ENCODE measurements around the gene FYN. TPM values are rescaled to one million over a fixed set of nuclear protein-coding genes. Genes with fewer than 3 reads are reported as not detected.

The FYN gene
- total and polyA plus RNA-seq, 2 of the 8 experiments (the other 6 are each of a cell fraction or from before 2014, with no cell fraction given): 46.8 to 97.2 TPM

DNA sequence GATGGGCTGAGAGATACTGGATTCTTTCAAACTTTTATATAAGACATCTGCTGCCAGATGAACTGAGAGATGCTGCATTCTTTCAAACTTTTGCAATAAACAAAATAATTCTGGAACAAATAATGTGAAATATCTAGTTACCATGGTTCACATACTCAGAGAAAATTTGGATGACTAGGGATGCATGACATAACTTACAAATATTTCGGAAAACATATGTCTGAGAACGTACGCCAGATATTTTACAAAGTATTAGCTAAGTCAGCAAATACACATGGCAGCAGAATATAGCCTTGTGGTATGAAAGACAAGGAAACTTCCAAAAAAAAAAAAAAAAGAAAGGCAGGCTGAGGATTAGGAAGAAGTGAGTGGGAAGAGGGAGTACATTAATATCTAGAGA, 154.3 kb downstream of the FYN start (continued):
- TF ChIP-seq, protein P1, sequence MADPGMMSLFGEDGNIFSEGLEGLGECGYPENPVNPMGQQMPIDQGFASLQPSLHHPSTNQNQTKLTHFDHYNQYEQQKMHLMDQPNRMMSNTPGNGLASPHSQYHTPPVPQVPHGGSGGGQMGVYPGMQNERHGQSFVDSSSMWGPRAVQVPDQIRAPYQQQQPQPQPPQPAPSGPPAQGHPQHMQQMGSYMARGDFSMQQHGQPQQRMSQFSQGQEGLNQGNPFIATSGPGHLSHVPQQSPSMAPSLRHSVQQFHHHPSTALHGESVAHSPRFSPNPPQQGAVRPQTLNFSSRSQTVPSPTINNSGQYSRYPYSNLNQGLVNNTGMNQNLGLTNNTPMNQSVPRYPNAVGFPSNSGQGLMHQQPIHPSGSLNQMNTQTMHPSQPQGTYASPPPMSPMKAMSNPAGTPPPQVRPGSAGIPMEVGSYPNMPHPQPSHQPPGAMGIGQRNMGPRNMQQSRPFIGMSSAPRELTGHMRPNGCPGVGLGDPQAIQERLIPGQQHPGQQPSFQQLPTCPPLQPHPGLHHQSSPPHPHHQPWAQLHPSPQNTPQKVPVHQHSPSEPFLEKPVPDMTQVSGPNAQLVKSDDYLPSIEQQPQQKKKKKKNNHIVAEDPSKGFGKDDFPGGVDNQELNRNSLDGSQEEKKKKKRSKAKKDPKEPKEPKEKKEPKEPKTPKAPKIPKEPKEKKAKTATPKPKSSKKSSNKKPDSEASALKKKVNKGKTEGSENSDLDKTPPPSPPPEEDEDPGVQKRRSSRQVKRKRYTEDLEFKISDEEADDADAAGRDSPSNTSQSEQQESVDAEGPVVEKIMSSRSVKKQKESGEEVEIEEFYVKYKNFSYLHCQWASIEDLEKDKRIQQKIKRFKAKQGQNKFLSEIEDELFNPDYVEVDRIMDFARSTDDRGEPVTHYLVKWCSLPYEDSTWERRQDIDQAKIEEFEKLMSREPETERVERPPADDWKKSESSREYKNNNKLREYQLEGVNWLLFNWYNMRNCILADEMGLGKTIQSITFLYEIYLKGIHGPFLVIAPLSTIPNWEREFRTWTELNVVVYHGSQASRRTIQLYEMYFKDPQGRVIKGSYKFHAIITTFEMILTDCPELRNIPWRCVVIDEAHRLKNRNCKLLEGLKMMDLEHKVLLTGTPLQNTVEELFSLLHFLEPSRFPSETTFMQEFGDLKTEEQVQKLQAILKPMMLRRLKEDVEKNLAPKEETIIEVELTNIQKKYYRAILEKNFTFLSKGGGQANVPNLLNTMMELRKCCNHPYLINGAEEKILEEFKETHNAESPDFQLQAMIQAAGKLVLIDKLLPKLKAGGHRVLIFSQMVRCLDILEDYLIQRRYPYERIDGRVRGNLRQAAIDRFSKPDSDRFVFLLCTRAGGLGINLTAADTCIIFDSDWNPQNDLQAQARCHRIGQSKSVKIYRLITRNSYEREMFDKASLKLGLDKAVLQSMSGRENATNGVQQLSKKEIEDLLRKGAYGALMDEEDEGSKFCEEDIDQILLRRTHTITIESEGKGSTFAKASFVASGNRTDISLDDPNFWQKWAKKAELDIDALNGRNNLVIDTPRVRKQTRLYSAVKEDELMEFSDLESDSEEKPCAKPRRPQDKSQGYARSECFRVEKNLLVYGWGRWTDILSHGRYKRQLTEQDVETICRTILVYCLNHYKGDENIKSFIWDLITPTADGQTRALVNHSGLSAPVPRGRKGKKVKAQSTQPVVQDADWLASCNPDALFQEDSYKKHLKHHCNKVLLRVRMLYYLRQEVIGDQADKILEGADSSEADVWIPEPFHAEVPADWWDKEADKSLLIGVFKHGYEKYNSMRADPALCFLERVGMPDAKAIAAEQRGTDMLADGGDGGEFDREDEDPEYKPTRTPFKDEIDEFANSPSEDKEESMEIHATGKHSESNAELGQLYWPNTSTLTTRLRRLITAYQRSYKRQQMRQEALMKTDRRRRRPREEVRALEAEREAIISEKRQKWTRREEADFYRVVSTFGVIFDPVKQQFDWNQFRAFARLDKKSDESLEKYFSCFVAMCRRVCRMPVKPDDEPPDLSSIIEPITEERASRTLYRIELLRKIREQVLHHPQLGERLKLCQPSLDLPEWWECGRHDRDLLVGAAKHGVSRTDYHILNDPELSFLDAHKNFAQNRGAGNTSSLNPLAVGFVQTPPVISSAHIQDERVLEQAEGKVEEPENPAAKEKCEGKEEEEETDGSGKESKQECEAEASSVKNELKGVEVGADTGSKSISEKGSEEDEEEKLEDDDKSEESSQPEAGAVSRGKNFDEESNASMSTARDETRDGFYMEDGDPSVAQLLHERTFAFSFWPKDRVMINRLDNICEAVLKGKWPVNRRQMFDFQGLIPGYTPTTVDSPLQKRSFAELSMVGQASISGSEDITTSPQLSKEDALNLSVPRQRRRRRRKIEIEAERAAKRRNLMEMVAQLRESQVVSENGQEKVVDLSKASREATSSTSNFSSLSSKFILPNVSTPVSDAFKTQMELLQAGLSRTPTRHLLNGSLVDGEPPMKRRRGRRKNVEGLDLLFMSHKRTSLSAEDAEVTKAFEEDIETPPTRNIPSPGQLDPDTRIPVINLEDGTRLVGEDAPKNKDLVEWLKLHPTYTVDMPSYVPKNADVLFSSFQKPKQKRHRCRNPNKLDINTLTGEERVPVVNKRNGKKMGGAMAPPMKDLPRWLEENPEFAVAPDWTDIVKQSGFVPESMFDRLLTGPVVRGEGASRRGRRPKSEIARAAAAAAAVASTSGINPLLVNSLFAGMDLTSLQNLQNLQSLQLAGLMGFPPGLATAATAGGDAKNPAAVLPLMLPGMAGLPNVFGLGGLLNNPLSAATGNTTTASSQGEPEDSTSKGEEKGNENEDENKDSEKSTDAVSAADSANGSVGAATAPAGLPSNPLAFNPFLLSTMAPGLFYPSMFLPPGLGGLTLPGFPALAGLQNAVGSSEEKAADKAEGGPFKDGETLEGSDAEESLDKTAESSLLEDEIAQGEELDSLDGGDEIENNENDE (IDR thresholded peaks at IDR 0.05; ENCODE audit: insufficient replicate concordance, low read length): no peak
- no peak for TF ChIP-seq ASH2L (IDR thresholded peaks at IDR 0.05; ENCODE audit: low read length)
- TF ChIP-seq SIRT6 (IDR thresholded peaks at IDR 0.05; ENCODE audit: low read length): no peak
- TF ChIP-seq POLR2AphosphoS5 (IDR thresholded peaks at IDR 0.05; ENCODE audit: low read depth, low read length): no peak
- TF ChIP-seq CEBPB (IDR thresholded peaks at IDR 0.05; ENCODE audit: low read depth, low read length): no peak
- TF ChIP-seq, protein P2, sequence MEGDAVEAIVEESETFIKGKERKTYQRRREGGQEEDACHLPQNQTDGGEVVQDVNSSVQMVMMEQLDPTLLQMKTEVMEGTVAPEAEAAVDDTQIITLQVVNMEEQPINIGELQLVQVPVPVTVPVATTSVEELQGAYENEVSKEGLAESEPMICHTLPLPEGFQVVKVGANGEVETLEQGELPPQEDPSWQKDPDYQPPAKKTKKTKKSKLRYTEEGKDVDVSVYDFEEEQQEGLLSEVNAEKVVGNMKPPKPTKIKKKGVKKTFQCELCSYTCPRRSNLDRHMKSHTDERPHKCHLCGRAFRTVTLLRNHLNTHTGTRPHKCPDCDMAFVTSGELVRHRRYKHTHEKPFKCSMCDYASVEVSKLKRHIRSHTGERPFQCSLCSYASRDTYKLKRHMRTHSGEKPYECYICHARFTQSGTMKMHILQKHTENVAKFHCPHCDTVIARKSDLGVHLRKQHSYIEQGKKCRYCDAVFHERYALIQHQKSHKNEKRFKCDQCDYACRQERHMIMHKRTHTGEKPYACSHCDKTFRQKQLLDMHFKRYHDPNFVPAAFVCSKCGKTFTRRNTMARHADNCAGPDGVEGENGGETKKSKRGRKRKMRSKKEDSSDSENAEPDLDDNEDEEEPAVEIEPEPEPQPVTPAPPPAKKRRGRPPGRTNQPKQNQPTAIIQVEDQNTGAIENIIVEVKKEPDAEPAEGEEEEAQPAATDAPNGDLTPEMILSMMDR (IDR thresholded peaks at IDR 0.05; ENCODE audit: control extremely low read depth in 1 of 3, insufficient read depth in 1 of 3, low read depth in 1 of 3, low read length in 3 of 3): no peak
- TF ChIP-seq JUND (IDR thresholded peaks at IDR 0.05; ENCODE audit: low read length): no peak
- no peak for TF ChIP-seq TCF12 (IDR thresholded peaks at IDR 0.05; ENCODE audit: low read depth, low read length)
- TF ChIP-seq KDM4A (IDR thresholded peaks at IDR 0.05; ENCODE audit: low read depth, low read length, severe bottlenecking): no peak
- no peak for TF ChIP-seq NRF1 (IDR thresholded peaks at IDR 0.05; ENCODE audit: low read depth, low read length)
- no peak for TF ChIP-seq EGR1 (IDR thresholded peaks at IDR 0.05; ENCODE audit: borderline replicate concordance, low read depth, low read length)
